HG02763 (cell line): ENCODE results near the gene AHDC1.
A peak's percentile ranks its signal among the peaks of the same experiment; 100 is the strongest.

Experiments
- ATAC-seq: cut with Tn5 transposase; IDR thresholded peaks from one replicate; pipeline ENCODE4 v1.9.1; 2021; ENCODE audit warnings: mild to moderate bottlenecking, moderate library complexity; ENCODE audit not compliant: unreplicated experiment

Gene AHDC1

GRCh38 chr1:27568300-27569087 is 35.5 kb downstream of the AHDC1 start:
- peak; percentile 88 for ATAC-seq

GRCh38 chr1:27567971-27568299 is 36.0 kb downstream of the AHDC1 start:
- no peak for ATAC-seq

GRCh38 chr1:27567146-27567526 is 36.8 kb downstream of the AHDC1 start:
- ATAC-seq: no peak

GRCh38 chr1:27566462-27567145 is 37.3 kb downstream of the AHDC1 start:
- ATAC-seq: no peak

GRCh38 chr1:27564710-27565649 is 39.0 kb downstream of the AHDC1 start:
- ATAC-seq: no peak

- no peak for ATAC-seq
Observed at GRCh38 chr1:27563591-27564471, 40.1 kb downstream of the AHDC1 start.

GRCh38 chr1:27563341-27563590 is 40.7 kb downstream of the AHDC1 start:
- no peak for ATAC-seq

GRCh38 chr1:27562534-27563340 is 41.2 kb downstream of the AHDC1 start:
- no peak for ATAC-seq

GRCh38 chr1:27562021-27562420 is 41.9 kb downstream of the AHDC1 start:
- ATAC-seq: no peak

GRCh38 chr1:27561124-27561899 is 42.6 kb downstream of the AHDC1 start:
- no peak for ATAC-seq

- ATAC-seq: no peak
Observed at GRCh38 chr1:27560268-27561123, 43.4 kb downstream of the AHDC1 start.

- no peak for ATAC-seq
Observed at GRCh38 chr1:27559466-27560030, 44.4 kb downstream of the AHDC1 start.

GRCh38 chr1:27557596-27558340 is 46.2 kb downstream of the AHDC1 start:
- ATAC-seq: no peak

GRCh38 chr1:27556781-27557595 is 47.0 kb downstream of the AHDC1 start:
- no peak for ATAC-seq

- ATAC-seq: no peak
Observed at GRCh38 chr1:27556435-27556780, 47.5 kb downstream of the AHDC1 start.

- ATAC-seq: no peak
Observed at GRCh38 chr1:27555700-27556424, 48.1 kb downstream of the AHDC1 start.
